HUDEP-2 (cell line): ENCODE results near the gene TNFAIP1.
A peak's percentile ranks its signal among the peaks of the same experiment; 100 is the strongest.

ENCODE experiments used
- DNase-seq, 76 experiments: peaks; one replicate each; lab custom pipeline; 2025; ENCODE audit not compliant: unreplicated experiment in 76 of 76; lab: John Stamatoyannopoulos, UW

The TNFAIP1 gene

DNA sequence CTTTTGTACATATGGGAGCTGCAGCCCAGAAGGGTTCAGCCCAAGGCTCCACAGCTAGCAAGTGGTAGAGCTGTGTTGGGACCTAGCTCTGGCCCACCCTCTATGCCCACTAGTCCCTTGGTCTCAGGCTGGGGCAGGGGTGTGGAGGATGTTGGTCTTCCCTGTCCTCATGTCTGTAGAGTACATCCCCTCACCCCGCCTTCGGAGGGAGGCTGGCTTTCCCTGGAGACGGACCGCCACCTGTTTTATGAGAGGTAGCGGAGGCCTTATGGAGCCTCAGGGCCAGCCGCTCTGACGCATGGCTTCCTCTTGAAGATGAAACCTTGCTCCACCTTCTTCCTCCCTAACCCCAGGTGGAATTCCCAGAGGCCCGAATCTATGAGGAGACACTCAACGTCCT lies 8.4 kb downstream of the TNFAIP1 start:
- DNase-seq: no peak

DNA sequence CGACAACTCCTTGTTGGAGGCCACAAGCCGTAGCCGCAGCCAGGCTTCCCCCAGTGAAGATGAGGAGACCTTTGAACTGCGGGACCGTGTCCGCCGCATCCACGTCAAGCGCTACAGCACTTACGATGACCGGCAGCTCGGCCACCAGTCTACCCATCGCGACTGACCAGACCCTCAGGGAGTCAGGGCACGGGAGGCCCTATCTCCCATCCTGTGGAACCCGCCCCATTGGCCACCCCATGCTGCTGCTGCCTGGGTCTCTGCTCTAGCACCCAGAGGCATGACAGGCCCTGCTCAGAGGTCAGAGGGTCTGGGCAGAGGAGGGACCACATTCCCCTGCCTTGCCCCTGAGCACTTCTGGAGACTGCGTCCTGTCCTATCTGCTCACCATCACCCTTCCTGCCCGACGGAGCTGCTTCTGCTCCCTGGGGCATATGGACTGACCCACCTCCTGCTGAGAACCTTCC lies 8.9 kb downstream of the TNFAIP1 start:
- DNase-seq: no peak

DNA sequence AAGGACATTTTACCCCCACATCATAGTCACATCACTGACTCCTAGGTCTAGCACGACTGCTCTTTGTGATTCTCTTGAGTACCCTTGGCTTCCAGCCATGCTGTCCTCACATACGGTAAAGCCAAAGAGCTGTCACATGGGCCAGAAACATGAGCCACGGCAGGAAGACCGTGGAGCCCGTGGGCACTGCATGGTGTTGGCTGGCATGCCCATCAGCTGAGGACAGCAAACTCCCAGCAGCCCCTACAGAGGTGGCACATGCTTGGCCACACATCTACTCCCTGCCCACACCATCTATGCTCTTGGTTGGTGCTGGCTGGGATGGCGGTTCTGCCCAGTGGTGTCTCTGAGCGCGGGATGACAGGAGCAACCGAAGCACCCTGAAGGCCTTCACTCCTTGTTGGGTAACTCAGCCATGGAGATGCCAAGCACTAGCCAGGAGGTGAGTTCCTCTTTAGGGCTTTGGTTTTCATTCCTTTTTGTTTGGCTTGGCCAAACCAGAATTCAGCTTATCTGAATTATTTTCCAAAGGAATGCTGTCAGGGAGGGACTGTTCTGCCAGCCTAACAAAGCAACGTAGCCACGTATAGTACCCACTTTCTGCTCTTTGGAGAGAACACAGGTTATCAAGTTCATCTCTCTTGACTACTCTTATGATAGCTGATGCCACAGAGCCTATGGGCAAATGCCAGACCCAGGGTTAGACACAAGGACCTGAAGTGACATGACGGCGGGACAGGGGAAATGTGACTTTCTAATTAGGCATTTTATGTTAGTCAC lies 10.0 kb downstream of the TNFAIP1 start:
- no peak for DNase-seq

GRCh38 chr17:28346199-28346580 lies 10.6 kb downstream of the TNFAIP1 start:
- no peak for DNase-seq

DNA sequence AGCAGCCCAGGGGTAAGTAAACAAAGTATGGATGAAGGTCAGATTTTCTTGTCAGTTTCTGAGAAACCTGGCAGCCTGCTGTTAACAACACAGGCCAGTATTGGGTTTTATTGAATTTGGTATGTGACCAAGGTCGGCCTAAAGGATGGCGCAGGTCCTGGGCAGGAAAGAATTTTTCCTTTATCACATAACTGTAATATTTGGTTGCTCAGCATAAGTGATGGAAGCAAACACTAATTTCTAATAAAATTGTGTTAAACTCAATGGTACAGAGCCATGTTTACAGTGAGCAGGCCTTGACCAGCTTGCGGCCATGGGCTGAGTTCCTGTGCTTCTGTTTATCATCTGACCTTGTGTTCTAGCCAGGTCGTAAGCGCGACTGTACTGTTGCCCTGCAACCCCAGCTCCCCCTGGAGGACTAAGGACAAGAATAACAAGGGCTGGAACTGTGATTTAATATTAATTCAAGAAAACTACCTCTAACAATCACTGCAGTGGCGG lies 11.2 kb downstream of the TNFAIP1 start:
- DNase-seq: no peak

- no peak for DNase-seq
These were observed 11.8 kb downstream of the TNFAIP1 start for GRCh38 chr17:28347261-28347891.

GRCh38 chr17:28348979-28349378 lies 13.4 kb downstream of the TNFAIP1 start:
- no peak for DNase-seq

- no peak for DNase-seq
These were observed 14.7 kb downstream of the TNFAIP1 start for GRCh38 chr17:28350271-28350670.

DNA sequence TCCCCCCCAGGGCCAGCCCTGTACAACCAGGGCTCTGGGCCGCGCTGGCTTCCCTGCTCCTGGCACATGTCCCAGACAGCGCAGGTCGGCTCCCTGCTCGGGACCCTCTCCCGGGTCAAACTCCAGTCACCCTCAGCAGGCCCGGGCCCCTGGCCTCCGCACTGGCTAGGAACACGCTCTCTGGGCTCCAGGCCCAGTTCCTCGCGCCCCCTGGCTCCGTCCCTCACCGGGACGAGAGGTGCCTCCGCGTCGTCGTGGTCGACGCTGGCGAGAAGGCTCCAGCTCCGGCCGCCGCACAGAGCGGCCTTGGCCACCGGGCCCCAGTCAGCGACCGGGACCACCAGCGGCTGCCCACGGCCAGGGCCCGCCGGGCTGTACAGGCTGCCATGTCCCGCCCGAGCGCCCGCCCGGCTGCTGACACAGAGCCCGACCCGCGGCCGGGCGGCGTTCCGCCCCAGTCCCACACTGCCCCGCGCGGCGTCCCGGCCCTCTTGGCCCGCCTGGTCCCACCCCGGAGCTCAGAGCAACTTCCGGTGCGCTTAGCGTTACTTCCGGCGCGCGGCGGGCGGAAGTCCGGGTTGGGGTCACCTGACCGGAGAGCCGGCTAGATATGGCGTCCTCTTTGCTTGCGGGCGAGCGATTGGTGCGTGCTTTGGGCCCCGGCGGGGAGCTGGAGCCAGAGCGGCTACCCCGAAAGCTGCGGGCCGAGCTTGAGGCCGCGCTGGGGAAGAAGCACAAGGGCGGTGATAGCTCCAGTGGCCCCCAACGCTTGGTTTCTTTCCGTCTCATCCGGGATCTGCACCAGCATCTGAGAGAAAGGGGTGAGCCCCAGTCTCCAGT lies 21.7 kb downstream of the TNFAIP1 start, which contains the start of gene POLDIP2:
Gene POLDIP2 (minus strand): TSS at position 467 of the 840 bp plus-strand sequence. CDS start 79 bp downstream, at position 388.
- peak in 75 of 76 experiments; percentile 29 to 95 (median 89) for DNase-seq

DNA sequence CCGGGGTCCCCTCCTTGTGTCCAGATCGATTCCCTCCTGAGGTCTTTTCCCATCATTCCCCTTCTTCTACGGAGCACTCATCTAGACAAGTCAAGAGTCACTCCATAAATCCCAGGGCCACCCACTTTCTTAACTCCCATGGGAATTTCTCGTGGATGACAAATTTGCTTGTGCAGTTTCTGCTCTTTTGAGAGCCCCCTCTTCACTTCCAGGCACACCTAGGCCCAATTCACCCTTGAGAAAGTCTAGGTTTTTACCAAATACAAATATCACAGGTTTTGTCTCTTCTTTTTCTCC lies 22.3 kb downstream of the TNFAIP1 start:
- no peak for DNase-seq

GRCh38 chr17:28363186-28363585 lies 27.6 kb downstream of the TNFAIP1 start:
- DNase-seq: no peak

DNA sequence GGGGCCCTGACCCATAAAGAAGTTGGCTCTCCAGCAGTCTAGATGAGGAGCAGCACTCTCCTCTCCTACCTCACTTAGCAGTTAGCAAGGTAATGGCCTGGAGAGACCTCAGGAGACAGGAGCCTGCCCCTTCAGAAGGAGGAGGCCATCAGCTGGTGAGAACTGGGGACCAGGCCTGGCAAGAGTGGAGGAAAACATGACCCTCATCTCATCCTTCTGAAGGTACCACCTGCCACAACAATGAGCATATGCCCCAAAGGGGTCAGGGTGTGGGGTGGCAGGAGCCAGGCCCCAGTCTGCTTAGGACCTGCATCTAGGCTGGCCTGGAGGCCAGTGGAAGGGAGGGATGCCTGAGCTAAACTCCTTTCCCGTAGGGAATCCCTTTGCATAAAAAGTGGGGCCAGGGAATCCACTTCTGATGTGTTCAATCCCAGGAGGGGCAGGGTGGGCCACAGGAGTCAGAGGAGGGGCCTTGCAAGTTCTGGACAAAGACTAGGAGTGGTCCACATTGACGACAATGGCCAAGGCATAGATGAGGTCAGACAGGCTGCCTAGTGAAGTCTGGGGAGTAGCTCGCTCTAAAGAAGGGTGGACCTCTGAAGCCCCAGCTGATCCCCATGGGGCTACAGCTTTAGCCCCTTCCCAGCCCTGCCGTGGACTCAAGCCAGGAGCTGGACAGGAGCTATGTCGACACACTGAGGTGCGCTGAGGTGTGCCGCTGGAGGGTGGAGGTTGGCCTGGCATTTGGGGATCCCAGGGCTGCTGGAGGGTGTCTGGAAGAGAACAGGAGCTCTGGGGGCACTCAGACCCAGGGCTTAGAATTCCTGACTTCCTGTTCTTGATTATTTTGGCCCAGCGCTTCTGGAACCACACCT lies 28.5 kb downstream of the TNFAIP1 start:
- DNase-seq: no peak

DNA sequence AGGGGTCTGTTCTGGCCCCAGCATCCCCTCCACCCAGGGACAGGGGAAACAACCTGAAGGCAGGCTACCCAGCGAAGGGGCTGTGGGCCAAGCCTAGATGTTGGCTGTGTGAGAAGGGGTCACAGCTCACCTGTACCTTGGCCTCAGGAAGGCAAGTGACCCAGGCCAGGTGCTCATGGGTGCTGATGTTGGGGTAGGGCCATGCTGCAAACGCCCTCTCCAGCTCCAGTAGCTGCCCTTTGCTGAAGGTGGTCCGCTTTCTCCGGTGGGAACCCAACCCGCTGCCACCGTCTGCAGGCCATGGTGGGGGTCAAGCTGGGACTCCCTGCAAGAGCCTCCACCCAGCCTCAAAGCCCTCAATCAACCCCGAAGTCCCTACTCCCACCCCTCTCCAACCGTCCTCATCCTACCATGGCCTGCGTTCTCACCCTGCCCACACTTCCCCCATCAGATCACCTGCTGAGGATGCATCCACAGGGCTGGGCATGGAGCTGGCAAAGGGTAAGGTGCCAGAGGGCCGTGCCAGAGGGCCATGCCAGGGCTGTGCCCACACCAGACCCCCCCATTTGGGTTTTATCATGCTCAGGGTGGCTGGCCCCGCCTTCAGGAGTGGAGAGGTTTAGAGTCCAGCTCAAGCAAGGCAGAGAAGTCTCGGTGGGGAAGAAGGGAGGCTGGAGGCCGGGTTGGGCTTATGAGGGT lies 29.3 kb downstream of the TNFAIP1 start, which contains the start of gene SEBOX:
Gene SEBOX (minus strand): TSS at position 535 of the 699 bp plus-strand sequence. CDS start 48 bp downstream, at position 487.
- DNase-seq: no peak

- no peak for DNase-seq
These were observed 29.9 kb downstream of the TNFAIP1 start for GRCh38 chr17:28365487-28365886.

GRCh38 chr17:28366605-28367004 lies 31.0 kb downstream of the TNFAIP1 start:
- no peak for DNase-seq

GRCh38 chr17:28367641-28368305 lies 32.2 kb downstream of the TNFAIP1 start:
- no peak for DNase-seq

- DNase-seq: no peak
These were observed 32.8 kb downstream of the TNFAIP1 start for GRCh38 chr17:28368306-28368831.

GRCh38 chr17:28368915-28369683 lies 33.5 kb downstream of the TNFAIP1 start:
- DNase-seq: no peak
